Panc1 (cell line): ENCODE measurements around the gene SAMD14. TPM values are rescaled to one million over a fixed set of nuclear protein-coding genes. Genes with fewer than 3 reads are reported as not detected.

Source experiments
- ATAC-seq: fragments of 200-7000 bp; cut with Tn5 transposase; 2 replicates; pipeline ENCODE4 v1.9.1; 2020; ENCODE audit warnings: mild to moderate bottlenecking, moderate library complexity
- BruUV-seq: library from RNA; stranded (reverse); fragments of 400-500 nt; replicated peaks from 2 replicates; lab custom pipeline; 2021; lab: Mats Ljungman, UMichigan
- CTCF ChIA-PET: fragments of 300-600 bp; sonication (Branson Sonifier 250); formaldehyde crosslinking; loops from one replicate; lab custom pipeline; 2022; ENCODE audit warnings: antibody characterized with exemption; lab: Charles Lee
- POLR2A ChIA-PET: fragments of 300-600 bp; sonication (Branson Sonifier 250); formaldehyde crosslinking; loops from one replicate; lab custom pipeline; 2022; ENCODE audit warnings: antibody characterized with exemption; lab: Charles Lee
- DNase-seq: peaks from one replicate; pipeline ENCODE4 v3.0.0-alpha.2; 2010; ENCODE audit warnings: low read depth, low spot score
- H3K27ac ChIP-seq: 2 replicates; pipeline ENCODE4 v1.5.1; 2011; ENCODE audit warnings: mild to moderate bottlenecking, low read length, inconsistent platforms
- H3K27me3 ChIP-seq: fragments of 200-500 bp; sonication (Bioruptor generic); 2 replicates; pipeline ENCODE4 v1.6.0; 2014; ENCODE audit warnings: low read length, inconsistent platforms; ENCODE audit not compliant: control insufficient read depth, insufficient read depth
- H3K36me3 ChIP-seq: fragments of 200-500 bp; sonication (Bioruptor generic); 2 replicates; pipeline ENCODE4 v1.5.1; 2014; ENCODE audit warnings: inconsistent platforms, mild to moderate bottlenecking, low read length, moderate library complexity; ENCODE audit not compliant: control insufficient read depth, insufficient read depth
- H3K4me1 ChIP-seq: 2 replicates; pipeline ENCODE4 v1.5.1; 2011; ENCODE audit warnings: inconsistent platforms, mild to moderate bottlenecking, low read length, moderate library complexity; ENCODE audit not compliant: control insufficient read depth, insufficient read depth
- H3K4me3 ChIP-seq, 2 experiments: 2 replicates each; pipeline ENCODE4 v1.5.1; 2011 to 2012; ENCODE audit warnings: low read depth in 2 of 2, low read length in 2 of 2, mild to moderate bottlenecking in 2 of 2, inconsistent platforms in 1 of 2, moderate library complexity in 1 of 2
- H3K9me3 ChIP-seq: fragments of 200-500 bp; sonication (Bioruptor generic); 2 replicates; pipeline ENCODE4 v1.5.1; 2014; ENCODE audit warnings: low read depth, mild to moderate bottlenecking, inconsistent platforms, low read length, moderate library complexity; ENCODE audit not compliant: control insufficient read depth, insufficient read depth
- CTCF ChIP-seq: fragments of 450-650 bp; IDR thresholded peaks from 2 replicates; pipeline ENCODE4 v1.5.1; 2017; ENCODE audit warnings: mild to moderate bottlenecking
- POLR2AphosphoS5 ChIP-seq: IDR thresholded peaks from 2 replicates; pipeline ENCODE4 v1.6.1; 2012; ENCODE audit warnings: mild to moderate bottlenecking, low read depth, low read length, moderate library complexity
- REST ChIP-seq, 2 experiments: IDR thresholded peaks; 2 replicates each; pipeline ENCODE4 v1.6.1; 2011 to 2012; ENCODE audit warnings: low read depth in 2 of 2, control low read depth in 1 of 2, low read length in 1 of 2, mild to moderate bottlenecking in 1 of 2, moderate library complexity in 1 of 2; ENCODE audit not compliant: insufficient read depth in 1 of 2
- SIN3A ChIP-seq: IDR thresholded peaks from 2 replicates; pipeline ENCODE4 v1.6.1; 2012; ENCODE audit warnings: low read depth, mild to moderate bottlenecking, low read length, moderate library complexity, borderline replicate concordance; ENCODE audit not compliant: insufficient read depth
- TCF7L2 ChIP-seq: IDR thresholded peaks from 2 replicates; pipeline ENCODE4 v1.6.1; 2011; ENCODE audit warnings: mild to moderate bottlenecking, low read depth, low read length, inconsistent platforms
- in situ Hi-C: cut with HindIII; loops from 2 replicates; pipeline ENCODE4 v1.10.0; 2016; ENCODE audit warnings: low sequenced_read_pairs, low pct_unique_long_range_greater_than_20kb
- intact Hi-C: fragments of 100-400 bp; cut with micrococcal nuclease; formaldehyde crosslinking; loops from one replicate; pipeline ENCODE4 v1.10.0; 2022; ENCODE audit not compliant: unreplicated experiment
- total RNA-seq: library from RNA; stranded (reverse); gene quantifications from one replicate; pipeline ENCODE4 v1.2.1, GENCODE V29; 2021; ENCODE audit not compliant: unreplicated experiment

Gene SAMD14
- total RNA-seq, 1 experiment from 2014 or later: 6.9 TPM

- ChIA-PET POLR2A (no interaction called here), CTCF (interaction anchor here (0.6 kb wide), 1 partner anchor 43 kb away, joined by 5 read pairs; no protein-coding TSS in a partner anchor)
- H3K4me1 ChIP-seq: peaks cover 23% of the 10 kb centered on the region
- H3K27me3 ChIP-seq: no peaks in the 10 kb centered on the region
- BruUV-seq: no TSS peak
- H3K36me3 ChIP-seq: peaks cover 18% of the 10 kb centered on the region
- no peak for DNase-seq
- in situ Hi-C loops: no loop called here
- intact Hi-C loops: no loop called here
- ATAC-seq: no peak
- no peak overlapping the region for H3K27ac ChIP-seq
- no peak overlapping the region for H3K4me3 ChIP-seq
- H3K9me3 ChIP-seq: no peaks in the 10 kb centered on the region
- TF ChIP-seq REST (IDR thresholded peaks at IDR 0.05; ENCODE audit: insufficient read depth in 1 of 2, low read depth in 2 of 2, low read length in 1 of 2): no peak
- no peak for TF ChIP-seq CTCF
Observed at GRCh38 chr17:50135316-50136095, 5.5 kb upstream of the SAMD14 start.

GRCh38 chr17:50134206-50135110, 4.5 kb upstream of the SAMD14 start:
- TSS peak; percentile 82 for BruUV-seq
- in situ Hi-C loops (no loop called here), intact Hi-C loops (no loop called here)
- Histone ChIP-seq H3K36me3 (peaks cover 13% of the 10 kb centered on the region), H3K4me3 (no peak overlapping the region), H3K4me1 (peaks cover 22% of the 10 kb centered on the region), H3K9me3 (no peaks in the 10 kb centered on the region), H3K27ac (no peak overlapping the region), H3K27me3 (no peaks in the 10 kb centered on the region)
- ChIA-PET POLR2A (no interaction called here), CTCF (no interaction called here)
- ATAC-seq (no peak), DNase-seq (no peak)
- TF ChIP-seq POLR2AphosphoS5 (no peak), TCF7L2 (no peak), REST (IDR thresholded peaks at IDR 0.05; ENCODE audit: insufficient read depth in 1 of 2, low read depth in 2 of 2, low read length in 1 of 2) (no peak), SIN3A (no peak)
